ENCODE data around the gene AGBL4.

Gene AGBL4

GRCh38 chr1:48654606-48655210 lies 1369.0 kb downstream of the AGBL4 start:
- no peak for DNase-seq (ENCODE audit: low read depth in 3 of 3)

- no peak for DNase-seq (ENCODE audit: low read depth in 3 of 3)
Measured at GRCh38 chr1:48652334-48652733, 1371.4 kb downstream of the AGBL4 start.

GRCh38 chr1:48649880-48650279 lies 1373.9 kb downstream of the AGBL4 start:
- DNase-seq (ENCODE audit: low read depth in 3 of 3): no peak

GRCh38 chr1:48645883-48646282 lies 1377.9 kb downstream of the AGBL4 start:
- no peak for DNase-seq (ENCODE audit: low read depth in 3 of 3)

GRCh38 chr1:48644905-48645605 lies 1378.7 kb downstream of the AGBL4 start:
- DNase-seq (ENCODE audit: low read depth in 3 of 3): no peak

GRCh38 chr1:48644190-48644900 lies 1379.4 kb downstream of the AGBL4 start:
- no peak for DNase-seq (ENCODE audit: low read depth in 3 of 3)

GRCh38 chr1:48643193-48643592 lies 1380.6 kb downstream of the AGBL4 start:
- DNase-seq (ENCODE audit: low read depth in 3 of 3): no peak

GRCh38 chr1:48640836-48641492 lies 1382.8 kb downstream of the AGBL4 start:
- no peak for DNase-seq (ENCODE audit: low read depth in 3 of 3)

- DNase-seq (ENCODE audit: low read depth in 3 of 3): no peak
Measured at GRCh38 chr1:48629867-48630266, 1393.9 kb downstream of the AGBL4 start.

GRCh38 chr1:48627486-48627885 lies 1396.3 kb downstream of the AGBL4 start:
- no peak for DNase-seq (ENCODE audit: low read depth in 3 of 3)

- DNase-seq (ENCODE audit: low read depth in 3 of 3): no peak
Measured at GRCh38 chr1:48619539-48619938, 1404.2 kb downstream of the AGBL4 start.

- no peak for DNase-seq (ENCODE audit: low read depth in 3 of 3)
Measured at GRCh38 chr1:48617252-48617651, 1406.5 kb downstream of the AGBL4 start.

GRCh38 chr1:48616710-48617109 lies 1407.0 kb downstream of the AGBL4 start:
- DNase-seq (ENCODE audit: low read depth in 3 of 3): no peak

GRCh38 chr1:48611841-48612240 lies 1411.9 kb downstream of the AGBL4 start:
- DNase-seq (ENCODE audit: low read depth in 3 of 3): no peak

- no peak for DNase-seq (ENCODE audit: low read depth in 3 of 3)
Measured at GRCh38 chr1:48610628-48611542, 1412.9 kb downstream of the AGBL4 start.

GRCh38 chr1:48608882-48609281 lies 1414.9 kb downstream of the AGBL4 start:
- DNase-seq (ENCODE audit: low read depth in 3 of 3): no peak

GRCh38 chr1:48603222-48603621 lies 1420.5 kb downstream of the AGBL4 start:
- no peak for DNase-seq (ENCODE audit: low read depth in 3 of 3)

- no peak for DNase-seq (ENCODE audit: low read depth in 3 of 3)
Measured at GRCh38 chr1:48602349-48602748, 1421.4 kb downstream of the AGBL4 start.

- no peak for DNase-seq (ENCODE audit: low read depth in 3 of 3)
Measured at GRCh38 chr1:48600182-48600581, 1423.6 kb downstream of the AGBL4 start.

GRCh38 chr1:48597663-48598062 lies 1426.1 kb downstream of the AGBL4 start:
- DNase-seq (ENCODE audit: low read depth in 3 of 3): no peak

GRCh38 chr1:48596046-48596445 lies 1427.7 kb downstream of the AGBL4 start:
- DNase-seq (ENCODE audit: low read depth in 3 of 3): no peak

Data from stimulated activated CD4-positive, alpha-beta T cell treated with anti-CD3 and anti-CD28 coated beads, TNF-alpha, amount 100 ng/mL, for 24 hours (primary cell).